K562 (cell line): Measurements from ENCODE around the gene GALNT15. TPM values are rescaled to one million over a fixed set of nuclear protein-coding genes. Genes with fewer than 3 reads are reported as not detected.

Experiments
- BHLHE40 ChIP-seq: IDR thresholded peaks from 2 replicates; pipeline ENCODE4 v1.6.1; 2011; ENCODE audit warnings: low read length, improper control_type of control experiment
- CBX8 ChIP-seq: fragments of 200-600 bp; sonication (generic); IDR thresholded peaks from 2 replicates; pipeline ENCODE4 v1.6.1; 2012; ENCODE audit warnings: borderline replicate concordance, mixed run types, low read depth, mild to moderate bottlenecking, moderate library complexity, mixed read lengths, low read length, control low read depth, inconsistent platforms; ENCODE audit not compliant: poor library complexity, severe bottlenecking; ENCODE audit errors: extremely low read depth
- ELF4 ChIP-seq: fragments of 450-650 bp; formaldehyde crosslinking; IDR thresholded peaks from 2 replicates; pipeline ENCODE4 v1.4.0; 2022; ENCODE audit warnings: missing genetic modification characterization
- FOXA1 ChIP-seq: fragments of 450-650 bp; IDR thresholded peaks from 2 replicates; pipeline ENCODE4 v1.6.1; 2016; ENCODE audit warnings: mild to moderate bottlenecking, borderline replicate concordance
- GTF2A2 ChIP-seq: IDR thresholded peaks from 2 replicates; pipeline ENCODE4 v1.6.1; 2016; ENCODE audit warnings: mild to moderate bottlenecking, missing genetic modification characterization, missing compliant biosample characterization
- HDAC2 ChIP-seq: fragments of 450-650 bp; IDR thresholded peaks from 2 replicates; pipeline ENCODE4 v1.6.1; 2016; ENCODE audit warnings: mild to moderate bottlenecking
- HOXB6 ChIP-seq: fragments of 250-450 bp; sonication (Bioruptor Pico); IDR thresholded peaks from 2 replicates; pipeline ENCODE4 v1.5.1; 2022; ENCODE audit warnings: mild to moderate bottlenecking, borderline replicate concordance
- KDM1A ChIP-seq, 2 experiments: fragments of 450-650 bp; IDR thresholded peaks; 2 replicates each; pipeline ENCODE4 v1.6.1; 2016; ENCODE audit warnings: mild to moderate bottlenecking in 2 of 2
- MIER1 ChIP-seq: fragments of 450-650 bp; IDR thresholded peaks from 2 replicates; pipeline ENCODE4 v1.6.1; 2016; ENCODE audit warnings: antibody characterized with exemption, mild to moderate bottlenecking, low read depth
- MTA1 ChIP-seq: fragments of 450-650 bp; IDR thresholded peaks from 2 replicates; pipeline ENCODE4 v1.6.1; 2017; ENCODE audit warnings: borderline replicate concordance
- MXD1 ChIP-seq: fragments of 250-450 bp; sonication (Bioruptor Pico); IDR thresholded peaks from 2 replicates; pipeline ENCODE4 v1.8.0; 2021; ENCODE audit warnings: borderline replicate concordance, mild to moderate bottlenecking, moderate library complexity; ENCODE audit not compliant: poor library complexity, severe bottlenecking
- PYGO2 ChIP-seq: fragments of 450-650 bp; IDR thresholded peaks from 2 replicates; pipeline ENCODE4 v1.6.1; 2016; ENCODE audit warnings: mild to moderate bottlenecking, missing genetic modification characterization, moderate library complexity, missing compliant biosample characterization
- RNF219 ChIP-seq: fragments of 250-450 bp; sonication (Bioruptor Pico); IDR thresholded peaks from 2 replicates; pipeline ENCODE4 v1.5.0; 2022; ENCODE audit warnings: mild to moderate bottlenecking
- SETDB1 ChIP-seq: IDR thresholded peaks from one replicate; pipeline ENCODE4 v1.6.1; 2012; ENCODE audit warnings: low read length, control low read depth, inconsistent platforms
- SNAPC5 ChIP-seq: fragments of 250-450 bp; sonication (Bioruptor Pico); IDR thresholded peaks from 2 replicates; pipeline ENCODE4 v1.8.0; 2021; ENCODE audit warnings: moderate library complexity, mild to moderate bottlenecking, inconsistent platforms
- SNRNP70 ChIP-seq: fragments of 200-400 bp; formaldehyde crosslinking; optimal IDR thresholded peaks from 2 replicates; pipeline ENCODE3; 2017; ENCODE audit warnings: low read depth, low read length
- TRIM28 ChIP-seq: fragments of 450-650 bp; IDR thresholded peaks from 2 replicates; pipeline ENCODE4 v1.6.1; 2017
- ZBTB1 ChIP-seq: sonication (generic); formaldehyde crosslinking; IDR thresholded peaks from 2 replicates; pipeline ENCODE4 v1.8.1; 2023; ENCODE audit warnings: missing genetic modification reagents, low read depth, mild to moderate bottlenecking, borderline replicate concordance
- ZNF12 ChIP-seq: sonication (generic); formaldehyde crosslinking; IDR thresholded peaks from 2 replicates; pipeline ENCODE4 v1.4.0; 2020; ENCODE audit warnings: mild to moderate bottlenecking, missing genetic modification reagents
- ZNF224 ChIP-seq: sonication (generic); formaldehyde crosslinking; IDR thresholded peaks from 2 replicates; pipeline ENCODE4 v1.8.0; 2022; ENCODE audit warnings: mild to moderate bottlenecking, missing genetic modification reagents
- ZNF253 ChIP-seq: fragments of 250-450 bp; sonication (Bioruptor Pico); conservative IDR thresholded peaks from 2 replicates; pipeline ENCODE4 v1.6.1; 2021; ENCODE audit warnings: mild to moderate bottlenecking
- ZNF280A ChIP-seq: fragments of 450-650 bp; IDR thresholded peaks from 2 replicates; pipeline ENCODE4 v1.6.1; 2018; ENCODE audit warnings: mild to moderate bottlenecking, low read depth; ENCODE audit not compliant: partially characterized antibody
- ZNF77 ChIP-seq: fragments of 250-450 bp; sonication (Bioruptor Pico); IDR thresholded peaks from 2 replicates; pipeline ENCODE4 v1.5.0; 2020
- ZSCAN29 ChIP-seq: fragments of 450-650 bp; IDR thresholded peaks from 2 replicates; pipeline ENCODE4 v1.6.1; 2017
- ZZZ3 ChIP-seq: fragments of 450-650 bp; IDR thresholded peaks from 2 replicates; pipeline ENCODE4 v1.6.1; 2016; ENCODE audit warnings: antibody characterized with exemption, mild to moderate bottlenecking, moderate library complexity
- polyA plus RNA-seq, 8 experiments: library from polyadenylated mRNA; depleted of rRNA in 4 of 8; stranded (reverse) in 5 of 8; unstranded in 3 of 8; fragments of >200 nt; fragmentation: Nextera tagmentation in 2 of 8; fragmentation: Illumina TruSeq in 1 of 8; extraction: Ambion mirVana in 2 of 8; extraction: Trizol in 1 of 8; gene quantifications; 2 replicates each; pipeline versions ENCODE4 v1.2.1 to v1.2.3, GENCODE V29; 2011 to 2014; ENCODE audit warnings: inconsistent platforms in 1 of 8, missing spikeins in 1 of 8
- total RNA-seq, 7 experiments: library from RNA; depleted of rRNA in 6 of 7; stranded (reverse); fragments of >200 nt in 6 of 7; fragmentation: Illumina TruSeq in 2 of 7; extraction: Trizol in 2 of 7; gene quantifications; 2 replicates each; pipeline versions ENCODE4 v1.2.1 to v1.2.3, GENCODE V29; 2011 to 2021; ENCODE audit warnings: low replicate concordance in 1 of 7

GALNT15 gene
- total and polyA plus RNA-seq, 9 of the 15 experiments (the other 6 are each of a cell fraction or from before 2014, with no cell fraction given) = not detected

GRCh38 chr3:16264708-16265454, 90.4 kb downstream of the GALNT15 start, which contains the start of the genes DPH3 and OXNAD1 (continued):
- TF ChIP-seq ZNF280A (no peak), ZZZ3 (no peak), HDAC2 (peak; percentile 71; the same call in 1 of the 2 replicates), MXD1 (CRISPR knock-in tag) (no peak), MTA1 (peak; percentile 100), ZNF77 (CRISPR knock-in tag) (no peak), BHLHE40 (no peak; the same call in 1 of the 2 replicates), CBX8 (no peak), ZNF12 (CRISPR knock-in tag) (no peak), GTF2A2 (no peak), TRIM28 (no peak), RNF219 (CRISPR knock-in tag) (no peak), SNAPC5 (CRISPR knock-in tag) (no peak), KDM1A (IDR thresholded peaks at IDR 0.05) (no peak), HOXB6 (CRISPR knock-in tag) (no peak), ELF4 (CRISPR knock-in tag) (peak; percentile 76; the same call in 1 of the 2 replicates), ZBTB1 (CRISPR knock-in tag) (peak; percentile 70; the same call in 1 of the 2 replicates), PYGO2 (tag) (no peak), ZNF253 (CRISPR knock-in tag) (no peak), MIER1 (no peak), ZSCAN29 (no peak), SETDB1 (no peak), ZNF224 (CRISPR knock-in tag) (0 out of 2 replicates have a peak, but pooled peaks have one; percentile 77), FOXA1 (no peak), SNRNP70 (no peak)
